GM12891 (cell line): ENCODE measurements around the gene CRIM1.

ENCODE experiments used
- POLR2A ChIP-seq: IDR thresholded peaks from 2 replicates; pipeline ENCODE4 v1.6.1; 2011; ENCODE audit warnings: low read depth, low read length, control low read depth
- POLR2AphosphoS5 ChIP-seq: IDR thresholded peaks from 2 replicates; pipeline ENCODE4 v1.6.1; 2011; ENCODE audit warnings: low read depth, low read length, control low read depth
- TAF1 ChIP-seq: IDR thresholded peaks from 2 replicates; pipeline ENCODE4 v1.6.1; 2011; ENCODE audit warnings: low read depth, low read length, control low read depth

DNA sequence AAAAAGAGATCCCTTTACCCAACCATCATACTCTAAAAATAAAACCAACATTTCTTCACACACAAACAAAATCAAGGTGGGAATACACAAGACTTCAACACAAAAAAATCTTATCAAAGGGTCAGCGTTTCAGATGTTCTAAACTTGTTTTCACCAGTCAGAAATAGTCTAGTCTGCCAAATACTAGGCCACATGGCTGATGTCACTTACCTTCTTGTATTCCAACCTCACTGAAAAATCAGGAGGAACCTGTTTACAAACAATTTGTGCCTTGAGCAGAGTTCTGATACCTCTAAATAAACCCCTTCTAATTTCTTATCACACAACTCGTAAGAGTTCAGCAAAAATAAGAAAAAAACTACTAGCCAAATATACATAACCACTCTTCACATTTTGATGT lies 222.3 kb downstream of the CRIM1 start:
- TF ChIP-seq TAF1 (no peak), POLR2AphosphoS5 (no peak), POLR2A (no peak)
